Activated T-helper 1 cell treated with Interleukin-2 at 50 U/mL for 16 hours (primary cell): ENCODE measurements around the gene RPLP2.

ENCODE experiments used
- DNase-seq: peaks from one replicate; pipeline ENCODE4 v3.0.0-alpha.2; 2020; ENCODE audit warnings: low read depth

RPLP2 gene

GRCh38 chr11:836700-837099, 26.9 kb downstream of the RPLP2 start:
- no peak for DNase-seq

- DNase-seq: no peak
Observed at GRCh38 chr11:837189-837989, 27.6 kb downstream of the RPLP2 start.

GRCh38 chr11:837990-838307, 28.2 kb downstream of the RPLP2 start:
- DNase-seq: no peak

- DNase-seq: no peak
Observed at GRCh38 chr11:838441-839279, 28.9 kb downstream of the RPLP2 start.

- DNase-seq: no peak
Observed at GRCh38 chr11:839280-839623, 29.5 kb downstream of the RPLP2 start.

- no peak for DNase-seq
Observed at GRCh38 chr11:839875-840617, 30.3 kb downstream of the RPLP2 start.

- DNase-seq: no peak
Observed at GRCh38 chr11:841981-842369, 32.2 kb downstream of the RPLP2 start.

- peak; percentile 80 for DNase-seq
Observed at GRCh38 chr11:842370-843002, 32.7 kb downstream of the RPLP2 start, which contains the start of the genes POLR2L and TSPAN4. Gene POLR2L (minus strand): TSS chr11:842529. CDS start chr11:842508, 21 bp downstream. Gene TSPAN4 (plus strand): TSS chr11:842852. CDS start chr11:850305, 7,453 bp downstream.

- no peak for DNase-seq
Observed at GRCh38 chr11:843086-843734, 33.4 kb downstream of the RPLP2 start.

GRCh38 chr11:843818-844692, 34.3 kb downstream of the RPLP2 start:
- no peak for DNase-seq

- DNase-seq: no peak
Observed at GRCh38 chr11:844693-845644, 35.2 kb downstream of the RPLP2 start.

- no peak for DNase-seq
Observed at GRCh38 chr11:845872-846495, 36.2 kb downstream of the RPLP2 start.

- DNase-seq: no peak
Observed at GRCh38 chr11:846496-847098, 36.8 kb downstream of the RPLP2 start.

GRCh38 chr11:847876-848275, 38.1 kb downstream of the RPLP2 start:
- no peak for DNase-seq

- DNase-seq: peak; percentile 52
Observed at GRCh38 chr11:848380-848931, 38.7 kb downstream of the RPLP2 start.

- no peak for DNase-seq
Observed at GRCh38 chr11:849104-849824, 39.5 kb downstream of the RPLP2 start.

- no peak for DNase-seq
Observed at GRCh38 chr11:849951-850774, 40.4 kb downstream of the RPLP2 start.
